Astrocyte (in vitro differentiated cells and primary cell): ENCODE results near the gene RNF39. TPM values are rescaled to one million over a fixed set of nuclear protein-coding genes. Genes with fewer than 3 reads are reported as not detected.
"Not testable (repeated sequence)": the region's sequence is repeated elsewhere in the genome, so short reads cannot be mapped to it uniquely, and the experiment has no call there.

ENCODE experiments used
- DNase-seq: peaks from one replicate; pipeline ENCODE4 v3.0.0-alpha.2; 2010; ENCODE audit warnings: low read depth
- FAIRE-seq: peaks from 2 replicates; lab custom pipeline; 2011; peaks lifted over from hg19 to GRCh38; lab: Jason Lieb, UNC
- H2AFZ ChIP-seq: 2 replicates; pipeline ENCODE4 v1.6.0; 2012; ENCODE audit warnings: low read depth, low read length, inconsistent platforms
- H3K27ac ChIP-seq: 2 replicates; pipeline ENCODE4 v1.5.1; 2011; ENCODE audit warnings: low read depth, low read length, inconsistent platforms
- H3K27me3 ChIP-seq: 2 replicates; pipeline ENCODE4 v1.6.0; 2011; ENCODE audit warnings: low read length, inconsistent platforms; ENCODE audit not compliant: insufficient read depth
- H3K36me3 ChIP-seq: 2 replicates; pipeline ENCODE4 v1.5.1; 2011; ENCODE audit warnings: low read length, inconsistent platforms; ENCODE audit not compliant: insufficient read depth
- H3K4me1 ChIP-seq: 2 replicates; pipeline ENCODE4 v1.5.1; 2011; ENCODE audit warnings: low read length, inconsistent platforms; ENCODE audit not compliant: insufficient read depth
- H3K4me2 ChIP-seq: 2 replicates; pipeline ENCODE4 v1.6.0; 2012; ENCODE audit warnings: low read length, inconsistent platforms
- H3K4me3 ChIP-seq: 2 replicates; pipeline ENCODE4 v1.5.1; 2011; ENCODE audit warnings: low read depth, mild to moderate bottlenecking, low read length, inconsistent platforms; ENCODE audit not compliant: insufficient read depth
- H3K79me2 ChIP-seq: 2 replicates; pipeline ENCODE4 v1.6.0; 2012; ENCODE audit warnings: mild to moderate bottlenecking, low read length, inconsistent platforms; ENCODE audit not compliant: insufficient read depth
- H3K9ac ChIP-seq: 2 replicates; pipeline ENCODE4 v1.6.0; 2012; ENCODE audit warnings: mild to moderate bottlenecking, low read length, inconsistent platforms
- H3K9me3 ChIP-seq: 2 replicates; pipeline ENCODE4 v1.5.1; 2012; ENCODE audit warnings: low read depth, mild to moderate bottlenecking, low read length, inconsistent platforms; ENCODE audit not compliant: insufficient read depth
- H4K20me1 ChIP-seq: 2 replicates; pipeline ENCODE4 v1.6.0; 2012; ENCODE audit warnings: low read length, inconsistent platforms; ENCODE audit not compliant: insufficient read depth
- H3K27ac Mint-ChIP-seq: one replicate; pipeline ENCODE4 v1.8.0; 2021; ENCODE audit warnings: mild to moderate bottlenecking, mixed read lengths; ENCODE audit not compliant: unreplicated experiment
- H3K27me3 Mint-ChIP-seq: one replicate; pipeline ENCODE4 v1.8.0; 2021; ENCODE audit warnings: low read depth, mixed read lengths; ENCODE audit not compliant: unreplicated experiment
- H3K36me3 Mint-ChIP-seq: one replicate; pipeline ENCODE4 v1.8.0; 2021; ENCODE audit warnings: low read depth, mixed read lengths; ENCODE audit not compliant: unreplicated experiment
- H3K4me1 Mint-ChIP-seq: one replicate; pipeline ENCODE4 v1.8.0; 2021; ENCODE audit warnings: low read depth, mixed read lengths; ENCODE audit not compliant: unreplicated experiment
- H3K4me3 Mint-ChIP-seq: one replicate; pipeline ENCODE4 v1.8.0; 2021; ENCODE audit warnings: mild to moderate bottlenecking, moderate library complexity, mixed read lengths; ENCODE audit not compliant: unreplicated experiment
- H3K9me3 Mint-ChIP-seq: one replicate; pipeline ENCODE4 v1.8.0; 2021; ENCODE audit warnings: mild to moderate bottlenecking, mixed read lengths; ENCODE audit not compliant: unreplicated experiment
- EZH2 ChIP-seq: IDR thresholded peaks from 2 replicates; pipeline ENCODE4 v1.6.1; 2012; ENCODE audit warnings: mild to moderate bottlenecking, low read length, inconsistent platforms; ENCODE audit not compliant: insufficient read depth
- total RNA-seq: library from RNA; stranded (reverse); gene quantifications from 2 replicates; pipeline ENCODE4 v1.2.1, GENCODE V29; 2021
- TF ChIP-seq, protein P1 (sequence below): IDR thresholded peaks from 2 replicates; pipeline ENCODE4 v1.5.1; 2011; ENCODE audit warnings: low read depth, mild to moderate bottlenecking, inconsistent platforms, low read length, moderate library complexity; ENCODE audit not compliant: insufficient read depth

The RNF39 gene
- total RNA-seq, 1 donor from 2014 or later: not detected

DNA sequence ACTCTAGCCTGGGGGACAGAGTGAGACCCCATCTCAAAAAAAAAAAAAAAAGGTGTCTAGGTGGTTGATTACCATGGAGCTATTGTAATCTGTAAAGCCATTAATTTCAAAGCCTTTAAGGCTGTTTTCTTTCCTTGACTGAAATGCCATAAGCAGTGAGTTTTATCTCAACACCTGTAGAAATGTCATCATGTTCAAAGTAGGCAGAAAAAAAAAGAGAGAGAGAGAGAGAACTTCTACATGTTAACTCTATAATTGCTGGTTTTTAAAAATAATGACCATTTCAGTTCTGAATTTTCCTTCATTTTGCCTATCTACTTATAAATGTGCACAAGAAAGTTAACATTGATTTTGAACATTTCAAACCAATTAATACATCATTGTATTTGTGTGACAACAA lies 44.2 kb downstream of the RNF39 start:
- peaks cover 1% of the 10 kb centered on the region for H3K27me3 Mint-ChIP-seq
- Histone ChIP-seq H3K27me3 (no peaks in the 10 kb centered on the region), H3K27ac (no peak overlapping the region), H3K4me1 (no peaks in the 10 kb centered on the region), H3K9ac (no peak overlapping the region), H4K20me1 (no peaks in the 10 kb centered on the region), H3K36me3 (no peaks in the 10 kb centered on the region), H2AFZ (no peak overlapping the region), H3K4me2 (no peak overlapping the region), H3K9me3 (no peaks in the 10 kb centered on the region), H3K4me3 (no peak overlapping the region), H3K79me2 (no peaks in the 10 kb centered on the region)
- no peaks in the 10 kb centered on the region for H3K36me3 Mint-ChIP-seq
- DNase-seq: no peak
- FAIRE-seq: no peak
- no peak overlapping the region for H3K4me3 Mint-ChIP-seq
- no peak for TF ChIP-seq EZH2
- TF ChIP-seq, protein P1, sequence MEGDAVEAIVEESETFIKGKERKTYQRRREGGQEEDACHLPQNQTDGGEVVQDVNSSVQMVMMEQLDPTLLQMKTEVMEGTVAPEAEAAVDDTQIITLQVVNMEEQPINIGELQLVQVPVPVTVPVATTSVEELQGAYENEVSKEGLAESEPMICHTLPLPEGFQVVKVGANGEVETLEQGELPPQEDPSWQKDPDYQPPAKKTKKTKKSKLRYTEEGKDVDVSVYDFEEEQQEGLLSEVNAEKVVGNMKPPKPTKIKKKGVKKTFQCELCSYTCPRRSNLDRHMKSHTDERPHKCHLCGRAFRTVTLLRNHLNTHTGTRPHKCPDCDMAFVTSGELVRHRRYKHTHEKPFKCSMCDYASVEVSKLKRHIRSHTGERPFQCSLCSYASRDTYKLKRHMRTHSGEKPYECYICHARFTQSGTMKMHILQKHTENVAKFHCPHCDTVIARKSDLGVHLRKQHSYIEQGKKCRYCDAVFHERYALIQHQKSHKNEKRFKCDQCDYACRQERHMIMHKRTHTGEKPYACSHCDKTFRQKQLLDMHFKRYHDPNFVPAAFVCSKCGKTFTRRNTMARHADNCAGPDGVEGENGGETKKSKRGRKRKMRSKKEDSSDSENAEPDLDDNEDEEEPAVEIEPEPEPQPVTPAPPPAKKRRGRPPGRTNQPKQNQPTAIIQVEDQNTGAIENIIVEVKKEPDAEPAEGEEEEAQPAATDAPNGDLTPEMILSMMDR: no peak
- no peaks in the 10 kb centered on the region for H3K9me3 Mint-ChIP-seq
- H3K4me1 Mint-ChIP-seq: no peaks in the 10 kb centered on the region
- H3K27ac Mint-ChIP-seq: no peak overlapping the region

DNA sequence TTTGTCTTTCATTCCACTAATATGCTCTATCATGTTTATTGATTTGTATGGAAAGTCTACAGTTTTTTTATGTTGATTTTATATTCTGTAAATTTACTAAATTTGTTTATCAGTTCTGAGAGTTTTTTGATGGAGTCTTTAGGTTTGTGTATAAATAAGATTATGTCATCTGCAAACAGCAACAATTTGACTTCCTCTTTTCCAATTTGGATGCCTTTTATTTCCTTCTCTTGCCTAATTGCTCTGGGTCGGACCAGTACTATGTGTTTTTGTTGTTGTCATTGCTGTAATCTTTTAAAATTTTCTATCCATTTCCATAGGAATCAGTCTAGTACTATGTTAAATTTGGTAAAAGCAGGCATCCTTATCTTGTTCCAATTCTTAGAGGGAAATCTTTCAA lies 46.0 kb downstream of the RNF39 start:
- Histone ChIP-seq H2AFZ (no peak overlapping the region), H3K9ac (no peak overlapping the region), H3K27ac (no peak overlapping the region), H3K4me3 (no peak overlapping the region), H3K36me3 (no peaks in the 10 kb centered on the region), H3K79me2 (no peaks in the 10 kb centered on the region), H3K4me2 (no peak overlapping the region), H3K4me1 (no peaks in the 10 kb centered on the region), H4K20me1 (no peaks in the 10 kb centered on the region), H3K9me3 (no peaks in the 10 kb centered on the region), H3K27me3 (no peaks in the 10 kb centered on the region)
- Mint-ChIP-seq H3K4me1 (no peaks in the 10 kb centered on the region), H3K9me3 (no peaks in the 10 kb centered on the region), H3K27ac (no peak overlapping the region), H3K27me3 (peaks cover 1% of the 10 kb centered on the region), H3K4me3 (no peak overlapping the region), H3K36me3 (peaks cover 2% of the 10 kb centered on the region)
- FAIRE-seq (no peak), DNase-seq (no peak)
- TF ChIP-seq, protein P1: no peak
- TF ChIP-seq EZH2: no peak

DNA sequence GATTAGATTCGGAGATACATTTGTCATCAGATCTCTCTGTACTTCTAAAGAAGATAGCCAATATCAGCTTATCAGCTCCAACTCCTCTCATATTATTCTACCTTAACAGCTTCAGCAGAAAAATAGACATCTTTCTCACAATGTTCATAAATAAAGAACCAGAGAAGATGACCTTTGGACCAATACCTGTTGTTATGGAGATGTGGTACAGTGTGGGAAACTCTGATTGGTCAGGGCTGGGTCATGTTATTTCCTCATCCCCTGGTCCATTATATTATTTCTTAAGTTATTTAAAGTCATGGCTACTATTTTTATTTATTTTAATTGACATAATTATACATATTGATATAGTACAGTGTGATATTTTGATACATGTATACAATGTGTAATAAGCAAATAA lies 50.4 kb downstream of the RNF39 start:
- H3K4me3 ChIP-seq: no peak overlapping the region
- no peak overlapping the region for H3K9ac ChIP-seq
- no peaks in the 10 kb centered on the region for H3K9me3 Mint-ChIP-seq
- no peaks in the 10 kb centered on the region for H4K20me1 ChIP-seq
- H3K4me2 ChIP-seq: no peak overlapping the region
- no peak overlapping the region for H3K27ac Mint-ChIP-seq
- no peaks in the 10 kb centered on the region for H3K79me2 ChIP-seq
- H3K9me3 ChIP-seq: no peaks in the 10 kb centered on the region
- H3K36me3 Mint-ChIP-seq: peaks cover 2% of the 10 kb centered on the region
- FAIRE-seq: no peak
- peaks cover 1% of the 10 kb centered on the region for H3K27me3 Mint-ChIP-seq
- H3K4me1 Mint-ChIP-seq: no peaks in the 10 kb centered on the region
- no peak for TF ChIP-seq EZH2
- TF ChIP-seq, protein P1: no peak
- no peak overlapping the region for H2AFZ ChIP-seq
- no peaks in the 10 kb centered on the region for H3K4me1 ChIP-seq
- H3K36me3 ChIP-seq: no peaks in the 10 kb centered on the region
- no peak overlapping the region for H3K4me3 Mint-ChIP-seq
- H3K27me3 ChIP-seq: no peaks in the 10 kb centered on the region
- no peak for DNase-seq
- no peak overlapping the region for H3K27ac ChIP-seq

DNA sequence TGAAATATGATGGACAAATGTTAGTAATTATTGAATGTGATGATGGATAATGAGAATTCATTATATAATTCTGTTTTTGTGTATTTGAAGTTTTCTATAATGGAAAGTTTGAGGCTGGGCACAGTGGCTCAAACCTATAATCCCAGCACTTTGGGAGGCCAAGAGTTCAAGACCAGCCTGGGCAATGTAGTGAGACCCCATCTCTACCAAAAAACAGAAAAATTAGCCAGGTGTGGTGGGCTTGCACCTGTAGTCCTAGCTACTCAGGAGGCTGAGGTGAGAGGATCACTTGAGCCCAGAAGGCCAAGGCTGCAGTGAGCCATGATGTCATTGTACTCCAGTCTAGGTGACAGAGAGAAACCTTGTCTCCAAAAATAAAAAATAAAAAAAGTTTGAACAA lies 52.9 kb downstream of the RNF39 start:
- H3K4me2 ChIP-seq, H3K27ac Mint-ChIP-seq, H4K20me1 ChIP-seq, H3K4me3 Mint-ChIP-seq, H3K9me3 ChIP-seq, H3K4me1 Mint-ChIP-seq, H3K9ac ChIP-seq, DNase-seq, H2AFZ ChIP-seq, H3K27me3 ChIP-seq, H3K9me3 Mint-ChIP-seq, H3K79me2 ChIP-seq, H3K4me1 ChIP-seq, H3K36me3 Mint-ChIP-seq, FAIRE-seq, H3K36me3 ChIP-seq, H3K27ac ChIP-seq, H3K4me3 ChIP-seq, H3K27me3 Mint-ChIP-seq: not testable (repeated sequence)
